ENCODE measurements around the gene PNPLA5.
"Not testable (repeated sequence)": the region's sequence is repeated elsewhere in the genome, so short reads cannot be mapped to it uniquely, and the experiment has no call there.

The PNPLA5 gene

DNA sequence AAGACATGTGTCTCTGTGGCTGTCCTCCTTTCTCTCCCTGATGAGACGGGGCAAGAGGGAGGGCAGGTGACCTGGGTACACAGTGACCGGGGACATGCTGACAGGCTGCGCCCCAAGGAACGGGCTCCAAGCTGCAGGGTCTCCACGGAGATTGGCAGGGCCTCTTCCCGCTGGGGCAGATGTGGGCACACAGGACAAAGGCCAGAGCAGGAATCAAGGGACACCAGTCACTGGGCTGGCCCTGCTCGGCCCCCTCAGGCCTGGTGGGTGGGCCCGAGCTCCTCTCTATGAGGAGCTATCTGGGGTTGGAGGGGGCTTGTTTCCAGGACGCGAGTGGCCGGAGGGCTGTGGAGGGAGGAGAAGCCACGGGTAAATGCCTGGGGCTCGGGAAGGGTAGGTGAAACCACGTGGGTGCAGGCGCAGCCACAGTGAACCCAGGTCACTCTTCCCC is 11.2 kb downstream of the PNPLA5 start:
- DNase-seq, result no peak

DNA sequence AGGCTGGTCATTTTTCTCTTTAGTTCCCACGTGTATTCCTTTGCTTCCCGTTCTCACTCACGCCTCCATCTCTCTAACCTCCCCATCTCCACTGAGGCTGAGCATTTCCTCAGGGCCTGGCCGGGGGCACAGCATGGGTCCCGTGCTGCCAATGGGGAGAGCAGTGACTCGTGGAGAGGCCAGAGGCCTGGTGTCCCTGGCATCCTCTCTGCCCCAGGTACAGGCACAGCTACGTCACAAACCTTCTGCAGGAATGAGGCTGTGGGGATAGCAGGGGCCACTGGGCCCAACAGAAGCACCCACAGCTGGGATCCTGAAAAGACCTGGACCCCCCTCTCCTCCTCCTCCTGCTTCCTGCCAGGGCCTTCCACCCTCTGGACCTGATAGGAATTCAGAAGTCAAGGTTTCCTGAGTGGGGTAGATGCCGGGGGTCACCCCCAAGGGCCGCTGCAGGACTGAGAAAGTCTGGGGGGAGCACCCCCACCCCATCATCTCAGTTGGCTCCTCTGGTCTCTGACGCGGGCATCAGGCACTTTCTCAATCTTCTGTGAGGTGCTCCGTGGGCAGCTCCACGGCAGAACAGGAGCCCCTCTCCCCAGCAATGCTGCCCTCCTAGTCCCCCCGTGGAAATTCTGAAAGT is 11.8 kb downstream of the PNPLA5 start:
- no peak for DNase-seq

DNA sequence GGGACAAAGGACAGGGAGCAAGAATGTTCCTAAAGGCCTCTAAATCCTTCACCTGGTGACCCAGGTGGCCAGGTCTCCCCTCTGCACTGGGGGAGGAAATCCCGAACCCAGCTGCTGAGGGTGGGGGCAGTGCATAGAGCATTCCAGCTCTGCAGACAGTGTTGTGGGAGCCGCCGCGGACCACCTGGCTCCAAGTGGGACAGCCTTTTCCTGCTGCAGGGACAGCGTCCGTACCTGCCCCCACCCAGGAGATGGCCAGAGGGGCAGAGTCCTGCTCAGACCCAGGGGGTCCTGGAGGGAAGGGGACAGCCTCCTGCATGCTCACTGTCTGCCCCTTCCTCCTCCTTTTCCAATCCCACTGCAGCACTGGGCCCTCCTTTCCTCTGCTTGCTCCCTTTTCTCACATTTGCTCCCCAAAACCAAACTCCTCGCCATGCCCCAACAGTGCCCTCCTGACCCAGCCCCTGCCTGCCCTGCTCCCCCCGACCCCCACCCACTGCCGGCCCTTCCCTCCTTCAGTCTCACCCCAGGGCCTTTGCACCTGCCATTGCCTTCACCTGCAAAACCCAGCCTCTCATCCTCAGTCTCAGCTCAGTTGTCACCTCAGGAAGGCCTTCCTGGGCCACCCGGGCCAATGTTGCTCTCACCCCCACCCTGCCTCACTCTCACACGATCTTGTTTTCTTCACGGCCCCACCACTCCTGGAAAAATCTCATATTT is 12.8 kb downstream of the PNPLA5 start:
- DNase-seq, result no peak

DNA sequence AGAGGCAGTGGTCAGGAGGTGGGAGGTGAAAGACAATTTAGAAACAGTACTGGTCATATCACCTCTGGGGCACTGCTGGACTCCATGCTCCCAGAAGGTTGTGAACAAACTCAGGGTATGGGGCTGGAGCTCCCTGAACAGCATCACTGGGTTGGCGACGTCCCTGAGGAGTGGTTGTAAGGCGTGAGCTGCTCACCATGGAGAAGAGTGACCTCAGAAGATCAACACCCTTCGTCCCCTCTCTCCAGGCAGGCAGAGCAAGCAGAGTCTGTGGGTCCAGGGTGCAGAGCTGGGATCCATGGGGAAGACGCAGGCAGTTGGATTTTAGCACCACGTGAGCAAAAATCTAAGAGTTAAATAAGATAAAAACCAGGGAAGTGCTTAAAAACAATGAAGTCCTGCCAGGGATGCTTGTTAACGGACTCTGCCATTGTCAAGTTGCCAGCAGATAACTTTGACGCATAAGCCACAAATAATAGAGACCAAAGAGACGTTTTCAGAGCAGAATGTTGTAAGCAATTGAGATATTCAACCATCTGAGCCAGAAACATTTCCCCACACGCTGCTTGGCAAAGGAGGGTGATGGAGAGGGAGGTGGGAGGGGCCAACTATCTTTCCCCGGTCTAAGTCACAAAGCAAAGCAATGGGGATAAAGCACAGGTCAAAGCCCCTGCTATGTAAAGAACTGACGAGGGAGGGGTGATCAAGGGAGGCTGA is 13.6 kb downstream of the PNPLA5 start:
- DNase-seq, result no peak

DNA sequence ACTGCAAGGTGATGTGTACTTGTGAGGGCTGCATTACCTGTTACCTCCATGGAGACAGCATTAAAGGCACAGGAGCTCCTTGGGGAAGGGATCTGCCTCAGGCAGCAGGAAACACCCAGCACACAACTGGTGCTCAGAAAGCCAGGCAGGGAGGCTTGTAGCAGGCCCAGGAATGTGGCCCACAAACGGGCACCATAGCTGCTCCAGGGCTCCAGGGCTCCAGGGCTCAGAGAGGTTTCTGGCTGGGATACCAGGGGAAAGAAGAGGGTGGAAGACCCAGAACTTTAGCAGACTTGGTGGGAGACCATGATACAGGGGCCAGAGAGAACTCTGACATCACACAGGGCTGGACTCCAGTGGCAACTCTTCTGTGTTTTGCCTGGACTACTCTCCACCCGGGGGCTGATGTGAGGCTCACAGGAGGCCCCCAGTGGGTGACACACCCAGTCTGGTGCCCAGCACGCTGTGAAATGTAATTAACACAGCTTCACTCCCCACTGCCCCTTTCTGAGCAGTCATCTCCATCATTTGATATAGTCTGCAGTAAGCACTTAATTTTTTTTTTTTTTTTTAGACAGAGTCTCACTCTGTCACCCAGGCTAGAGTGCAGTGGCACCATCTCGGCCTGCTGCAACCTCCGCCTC is 14.8 kb downstream of the PNPLA5 start:
- no peak for DNase-seq

DNA sequence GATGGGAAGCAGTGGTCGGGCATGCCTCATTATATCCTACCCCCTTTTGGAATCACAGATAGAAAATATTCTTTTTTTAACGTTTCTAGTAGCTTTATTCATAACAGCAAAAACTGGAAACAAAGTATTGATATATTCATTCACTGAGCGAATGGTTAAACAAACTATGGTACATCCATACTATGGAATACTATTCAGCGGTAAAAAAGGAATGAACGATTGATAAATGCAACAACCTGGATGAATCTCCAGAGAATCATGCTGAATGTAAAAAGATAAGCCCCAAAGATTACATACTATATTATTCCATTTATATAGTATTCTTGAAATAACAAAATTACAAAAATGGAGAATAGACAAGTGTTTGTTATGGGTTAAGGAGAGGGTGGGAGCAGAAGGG is 22.0 kb downstream of the PNPLA5 start:
- no peak for DNase-seq

DNA sequence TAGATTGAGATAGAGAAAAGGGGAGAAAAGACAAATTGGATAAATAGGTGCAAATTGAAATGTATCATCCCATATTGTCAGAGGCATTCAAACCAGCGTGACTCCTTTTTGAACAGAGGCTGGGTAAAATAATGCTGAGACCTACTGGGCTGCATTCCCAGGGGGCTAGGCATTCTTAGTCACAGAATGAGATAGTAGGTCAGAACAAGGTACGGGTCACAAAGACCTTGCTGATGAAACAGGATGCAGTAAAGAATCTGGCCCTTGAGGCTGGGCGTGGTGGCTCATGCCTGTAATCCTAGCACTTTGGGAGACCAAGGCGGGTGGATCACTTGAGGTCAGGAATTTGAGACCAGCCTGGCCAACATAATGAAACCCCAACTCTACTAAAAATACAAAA is 22.8 kb downstream of the PNPLA5 start:
- DNase-seq, result not testable (repeated sequence)

DNA sequence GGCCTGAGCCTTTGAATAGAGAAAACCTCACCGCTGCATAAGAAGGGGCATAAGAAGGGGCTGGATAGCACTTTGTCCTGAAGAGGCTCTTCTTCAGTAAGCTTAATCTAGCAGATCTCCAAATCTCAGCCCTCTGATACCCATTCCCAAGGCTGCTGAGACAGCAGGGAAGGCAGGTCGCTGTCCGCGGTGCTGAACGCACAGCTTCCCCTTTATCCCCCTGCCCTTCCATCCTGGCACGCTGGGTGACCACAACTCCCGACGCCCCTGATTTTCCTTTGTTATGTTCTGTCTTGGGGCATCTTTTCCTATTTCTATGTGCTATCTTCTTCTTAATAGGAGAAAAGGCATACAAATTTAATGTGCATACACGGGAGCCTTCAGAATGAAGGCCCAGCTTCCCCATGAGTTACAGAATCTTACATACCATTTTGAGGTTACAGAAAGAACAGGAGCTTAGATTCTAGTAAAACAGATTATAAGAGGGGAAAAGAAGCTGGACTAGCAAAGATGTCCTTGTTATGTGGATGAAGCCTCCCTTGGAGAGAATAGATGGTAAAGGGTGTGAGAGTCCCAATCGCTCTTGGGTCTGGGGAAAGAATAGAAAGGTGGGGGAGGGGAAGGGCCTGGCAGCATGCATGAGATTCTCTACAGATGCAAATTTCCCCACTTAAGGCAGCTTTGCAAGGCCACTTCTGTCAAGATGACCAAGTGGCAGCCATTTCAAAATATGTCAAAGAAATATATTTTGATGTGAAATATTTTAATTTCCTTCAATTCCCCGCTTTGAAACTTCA is 23.8 kb downstream of the PNPLA5 start:
- peak; percentile 10 for DNase-seq

DNA sequence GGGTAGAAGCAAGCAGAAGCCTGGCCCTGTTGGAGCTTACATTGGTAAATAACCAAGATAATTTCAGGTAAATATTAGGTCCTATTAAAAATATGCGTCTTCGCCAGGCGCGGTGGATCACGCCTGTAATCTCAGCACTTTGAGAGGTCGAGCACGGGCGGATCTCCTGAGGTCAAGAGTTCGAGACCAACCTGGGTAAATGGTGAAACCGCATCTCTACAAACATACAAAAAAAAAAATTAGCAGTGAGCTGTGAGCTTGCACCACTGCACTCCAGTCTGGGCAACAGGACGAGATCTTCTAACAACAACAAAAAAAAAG is 29.0 kb downstream of the PNPLA5 start:
- DNase-seq, result no peak

DNA sequence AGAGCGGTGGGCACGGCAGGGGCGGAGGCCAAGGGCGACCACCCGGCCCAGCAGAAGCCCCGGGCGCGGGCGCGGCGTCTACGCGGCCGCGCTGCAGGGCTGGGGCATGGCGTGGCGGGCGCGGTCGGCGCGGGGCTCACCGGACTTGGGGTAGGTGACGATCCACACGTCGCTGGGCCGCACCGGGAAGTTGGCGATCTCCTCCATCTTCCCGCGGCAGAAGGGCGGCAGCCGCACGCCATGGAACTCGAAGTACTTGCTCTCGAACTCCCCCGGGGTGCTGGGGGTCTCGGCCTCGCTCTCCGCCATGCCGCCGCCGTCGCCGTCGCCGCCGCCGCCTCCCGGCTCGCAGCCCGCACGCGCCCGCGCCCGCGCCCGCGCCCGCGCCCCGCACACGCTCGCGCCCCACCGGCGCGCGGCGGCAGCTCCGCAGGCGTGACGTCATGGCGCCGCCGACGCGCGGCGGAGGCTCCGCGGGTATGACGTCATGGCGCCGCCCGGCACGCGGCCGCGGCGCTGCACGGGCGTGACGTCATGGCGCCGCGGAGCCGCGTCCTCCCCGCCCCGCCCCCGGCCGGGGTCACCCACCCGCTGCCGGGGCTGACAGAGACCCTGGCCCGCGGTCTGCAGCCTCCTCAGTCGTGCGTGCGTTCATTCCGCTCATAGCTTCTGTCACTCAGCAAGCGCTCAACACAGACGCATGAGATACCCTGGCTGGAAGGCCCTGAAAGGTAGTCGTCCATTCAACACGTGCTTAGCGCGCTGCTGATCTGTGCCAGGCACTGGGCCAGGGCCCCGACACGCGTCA is 29.5 kb downstream of the PNPLA5 start, which contains the start of gene SULT4A1:
TSS of gene SULT4A1 (minus strand) at position 440 of the 808 bp plus-strand sequence. CDS start at position 309, 131 bp downstream.
- DNase-seq, result no peak

DNA sequence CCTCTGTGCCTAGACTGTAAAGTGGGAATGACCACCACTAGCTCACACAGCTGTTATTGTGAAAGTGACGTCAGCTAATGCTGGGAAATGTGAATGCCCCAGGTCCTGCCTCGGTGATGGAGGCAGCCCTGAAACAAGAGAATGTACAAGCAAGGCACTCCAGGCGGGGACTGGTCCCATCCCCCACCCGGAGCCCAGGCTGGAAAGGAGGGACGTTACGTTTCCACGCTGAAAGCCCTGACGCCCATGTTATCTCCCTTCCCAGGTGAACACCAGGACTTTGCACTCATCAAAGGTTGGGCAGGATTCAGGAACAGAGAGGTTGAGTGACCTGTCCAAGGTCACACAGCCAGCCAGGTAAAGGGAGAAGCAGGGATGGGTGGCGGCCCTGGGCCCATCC is 30.3 kb downstream of the PNPLA5 start:
- no peak for DNase-seq

DNA sequence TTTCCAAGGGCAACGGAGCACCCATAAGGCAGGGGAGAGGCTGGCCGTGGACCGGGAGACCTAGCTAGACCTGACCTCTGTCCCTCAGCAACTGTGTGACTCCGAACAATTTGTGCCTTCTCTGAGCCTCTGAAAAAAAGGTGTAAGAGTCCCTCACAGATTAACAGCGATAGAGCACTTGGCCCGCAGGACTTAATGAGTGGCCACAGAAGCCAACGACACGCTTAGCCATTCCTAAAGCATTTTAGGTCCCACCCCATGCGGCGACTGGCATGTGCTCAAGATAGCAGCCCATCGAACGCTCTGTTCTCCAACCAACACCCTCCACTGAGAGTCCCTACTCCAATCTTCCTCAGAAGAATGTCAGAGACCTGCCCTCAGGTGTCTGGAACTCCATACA is 31.0 kb downstream of the PNPLA5 start:
- DNase-seq, result no peak

DNA sequence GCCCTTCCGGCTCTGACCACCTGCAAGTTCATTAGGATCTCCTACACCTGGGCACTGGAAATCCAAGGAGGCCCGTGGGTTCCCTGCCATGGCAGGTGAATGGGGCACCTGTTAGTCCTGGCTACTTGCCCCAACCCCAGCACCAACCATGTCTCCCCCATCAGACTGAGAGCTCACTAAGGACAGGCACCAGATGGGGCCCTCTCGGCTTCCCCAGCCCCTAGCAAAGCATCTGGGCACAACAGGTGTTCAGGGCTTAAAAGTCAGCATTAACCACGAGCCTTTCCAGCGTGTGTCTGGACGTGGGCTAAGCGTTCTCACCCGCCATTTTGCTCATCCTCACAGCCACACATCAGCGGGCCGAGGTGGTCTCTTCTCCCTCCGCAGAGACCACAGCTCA is 31.7 kb downstream of the PNPLA5 start:
- DNase-seq, result no peak

DNA sequence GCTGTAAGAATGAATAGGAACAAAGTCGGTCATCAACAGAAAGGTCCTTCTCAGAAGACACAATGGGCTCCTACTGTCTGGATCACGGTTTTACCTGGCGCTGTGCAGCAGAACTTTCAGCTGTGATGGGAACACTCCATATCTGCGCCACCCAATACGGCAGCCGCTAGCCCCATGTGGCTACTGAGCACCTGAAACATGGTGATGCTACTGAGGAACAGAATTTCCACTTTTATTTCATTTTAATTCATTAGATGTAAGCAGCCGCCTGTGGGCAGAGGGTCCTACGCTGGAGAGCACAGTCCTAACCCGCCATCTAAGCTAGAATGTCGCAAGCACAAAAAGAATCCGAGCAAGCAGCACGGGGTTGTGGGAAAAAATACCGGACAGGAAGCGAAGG is 32.2 kb downstream of the PNPLA5 start:
- no peak for DNase-seq

DNA sequence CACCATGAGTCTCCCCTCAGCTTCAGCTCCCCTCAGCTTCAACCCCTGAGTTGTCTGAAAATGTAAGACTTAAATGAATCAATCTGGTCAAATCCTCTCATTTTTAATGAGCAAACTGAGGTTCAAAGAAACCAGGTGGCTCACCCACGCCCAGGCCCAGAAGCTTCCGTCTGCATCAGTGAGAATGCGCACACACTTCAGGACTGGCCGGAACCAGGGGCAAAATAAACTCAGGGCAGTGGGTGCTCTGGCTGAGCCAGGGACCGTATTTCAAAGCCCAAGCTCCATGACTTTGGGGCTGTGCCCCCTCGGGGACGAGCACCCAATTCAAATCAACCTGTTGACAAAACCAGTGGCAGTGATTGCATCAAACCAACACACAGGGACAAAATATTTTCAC is 32.6 kb downstream of the PNPLA5 start:
- no peak for DNase-seq

DNA sequence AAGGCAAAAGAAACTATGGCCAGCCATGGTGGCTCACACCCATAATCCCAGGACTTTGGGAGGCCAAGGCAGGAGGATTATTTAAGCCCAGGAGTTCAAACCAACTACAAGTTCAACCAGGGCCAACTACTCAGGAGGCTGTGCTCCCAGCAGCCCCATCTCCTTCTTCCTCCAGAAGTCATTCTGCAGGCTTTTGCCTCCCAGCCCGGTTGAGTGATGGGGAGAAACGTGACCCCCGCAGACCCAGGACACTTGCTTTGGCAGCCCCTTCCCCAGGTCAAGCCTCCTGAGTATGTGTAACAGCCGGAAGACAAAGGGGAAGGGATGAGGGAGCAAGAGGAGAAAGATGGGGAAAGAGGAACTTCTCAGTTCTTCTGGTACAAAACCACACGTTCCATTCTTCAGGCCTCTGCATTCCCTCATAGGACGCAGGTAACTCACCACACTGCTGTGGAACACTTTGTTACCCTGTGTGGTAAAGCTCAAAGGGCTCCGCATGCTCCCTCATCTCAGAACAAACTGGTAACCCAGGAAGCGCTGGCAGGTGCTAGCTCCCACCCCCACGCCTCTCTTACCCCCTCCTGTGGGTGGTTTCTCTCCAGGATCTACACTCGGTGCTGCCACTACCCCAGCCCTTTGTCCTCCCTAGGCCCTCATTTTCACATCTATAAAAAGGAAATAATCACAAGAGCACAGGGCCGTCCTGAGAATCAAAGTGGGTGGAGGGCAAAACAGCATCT is 33.5 kb downstream of the PNPLA5 start:
- no peak for DNase-seq

DNA sequence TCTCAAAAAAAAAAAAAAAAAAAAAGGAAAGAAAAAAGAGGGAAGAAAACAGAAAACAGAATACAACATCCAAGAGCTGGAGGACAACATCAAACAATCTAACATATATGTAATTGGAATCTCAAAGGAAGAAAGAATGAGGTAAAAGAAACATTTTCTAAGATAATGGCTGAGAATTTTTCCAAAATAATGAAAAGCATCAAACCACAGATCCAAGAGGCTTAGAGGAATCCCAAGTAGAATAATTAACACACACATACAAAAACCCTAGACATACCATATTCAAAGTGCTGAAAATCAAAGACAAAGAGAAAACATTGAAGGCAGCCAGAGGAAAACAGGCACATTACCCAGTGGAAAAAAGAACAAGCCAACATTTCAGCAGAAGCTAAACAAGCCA is 34.4 kb downstream of the PNPLA5 start:
- DNase-seq, result no peak

DNA sequence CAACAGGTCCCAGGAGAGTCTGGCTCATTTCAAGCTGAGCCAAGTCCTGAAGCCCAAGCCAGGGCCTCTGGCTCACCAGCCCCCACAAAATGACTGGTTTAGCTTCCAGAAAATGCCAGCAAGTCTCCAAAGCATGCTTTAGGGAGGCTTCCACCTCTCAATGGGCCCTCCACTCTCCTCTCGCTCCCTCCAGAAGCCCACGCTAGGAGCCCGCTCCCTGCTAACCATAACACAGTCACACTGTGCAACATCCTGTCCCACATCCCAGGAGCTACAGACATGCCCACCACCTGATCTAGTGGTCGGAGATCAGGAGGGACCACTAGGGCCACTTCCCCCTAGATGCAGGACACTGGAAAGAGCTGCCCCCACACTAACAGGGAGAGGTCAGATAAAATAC is 36.4 kb downstream of the PNPLA5 start:
- DNase-seq, result no peak

DNA sequence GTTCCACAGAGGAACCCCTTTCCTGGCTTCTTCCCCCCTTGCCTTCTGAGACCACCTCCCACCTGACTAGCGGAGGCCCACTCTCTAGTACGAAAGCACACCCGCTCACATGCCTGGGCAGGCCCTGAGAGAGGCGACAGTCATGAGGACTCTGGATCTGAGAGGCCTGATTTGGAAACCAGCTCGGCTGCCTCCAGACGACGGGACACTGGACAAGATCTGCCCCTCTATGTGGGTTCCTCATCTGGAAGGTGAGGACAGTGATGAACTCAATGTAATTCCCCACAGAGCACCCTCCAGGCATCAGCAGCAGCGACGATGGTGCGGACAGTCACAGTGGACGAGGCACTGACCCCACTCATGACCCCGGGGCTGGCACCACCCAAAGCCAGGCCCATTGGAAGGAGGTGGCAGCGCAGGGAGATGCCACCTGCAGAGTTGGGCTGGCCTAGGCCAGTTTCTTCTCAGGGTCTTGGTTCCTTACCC is 37.0 kb downstream of the PNPLA5 start:
- DNase-seq, result no peak

DNA sequence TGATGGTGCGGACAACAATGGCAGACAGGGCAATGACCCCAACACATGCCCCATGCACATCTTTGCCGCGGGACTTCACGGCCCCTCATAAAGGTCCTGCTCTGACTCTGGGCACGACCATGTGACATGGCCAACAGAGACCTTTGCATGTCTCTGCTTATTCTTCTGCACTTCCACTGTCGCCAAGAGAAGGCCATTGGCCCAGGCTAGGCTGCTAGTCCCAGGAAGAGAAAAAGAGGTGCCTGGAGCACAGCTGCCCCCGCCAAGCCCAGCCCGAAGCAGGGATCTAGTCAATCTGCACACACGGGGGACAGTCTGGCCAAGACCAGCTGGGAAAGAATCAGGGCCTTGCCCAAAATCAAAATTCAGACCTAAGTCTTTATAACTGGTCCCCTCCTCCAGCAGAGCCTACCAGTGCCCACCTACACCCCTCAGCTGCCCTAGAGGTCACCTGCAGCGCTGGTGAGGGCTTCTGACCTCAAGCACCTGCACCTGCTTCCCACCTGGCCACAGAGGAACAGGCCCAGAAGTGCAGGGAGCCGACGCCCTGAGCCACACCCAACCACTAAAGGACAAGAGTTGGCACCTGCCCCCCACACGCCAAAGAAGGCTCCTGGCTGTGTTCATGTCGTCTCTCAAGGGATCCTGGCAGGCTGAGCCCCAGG is 37.6 kb downstream of the PNPLA5 start:
- no peak for DNase-seq
